Cardiac muscle cell (in vitro differentiated cells and primary cell): Measurements from ENCODE around the gene SNCAIP. TPM values are rescaled to one million over a fixed set of nuclear protein-coding genes. Genes with fewer than 3 reads are reported as not detected.

ENCODE experiments used
- DNase-seq, 2 donors: peaks; one replicate each; pipeline versions ENCODE4 v3.0.0 to v3.0.0-alpha.2; 2010 to 2017; ENCODE audit warnings: low read depth in 1 of 2, low spot score in 1 of 2
- H3K27ac ChIP-seq: fragments of 200-600 bp; sonication (generic); 2 replicates; pipeline ENCODE4 v1.5.1; 2016
- H3K27me3 ChIP-seq: fragments of 200-600 bp; sonication (generic); 2 replicates; pipeline ENCODE4 v1.6.0; 2016; ENCODE audit warnings: control low read depth
- H3K36me3 ChIP-seq: fragments of 200-600 bp; sonication (generic); 2 replicates; pipeline ENCODE4 v1.5.1; 2016; ENCODE audit warnings: control low read depth
- H3K4me1 ChIP-seq: fragments of 200-600 bp; sonication (generic); 2 replicates; pipeline ENCODE4 v1.8.1; 2017; ENCODE audit warnings: low read depth, mild to moderate bottlenecking, mixed run types
- H3K4me3 ChIP-seq: fragments of 200-600 bp; sonication (generic); 2 replicates; pipeline ENCODE4 v1.5.1; 2016; ENCODE audit warnings: mild to moderate bottlenecking
- H3K9me3 ChIP-seq: fragments of 200-600 bp; sonication (generic); 2 replicates; pipeline ENCODE4 v1.5.1; 2017; ENCODE audit warnings: low read depth, mild to moderate bottlenecking, control low read depth
- CTCF ChIP-seq: IDR thresholded peaks from 2 replicates; pipeline ENCODE4 v1.5.1; 2012; ENCODE audit warnings: low read depth, mild to moderate bottlenecking, low read length
- polyA plus RNA-seq: library from polyadenylated mRNA; unstranded; fragments of >200 nt; fragmentation: Nextera tagmentation; extraction: Ambion mirVana; gene quantifications from 2 replicates; pipeline ENCODE4 v1.2.1, GENCODE V29; 2016
- total RNA-seq: library from RNA; depleted of rRNA; stranded (reverse); fragments of >200 nt; gene quantifications from 2 replicates; pipeline ENCODE4 v1.2.3, GENCODE V29; 2016

The SNCAIP gene
- total and polyA plus RNA-seq, 2 experiments from 2014 or later, result 9.0 to 14.1 TPM

- H3K36me3 ChIP-seq, result no peaks in the 10 kb centered on the region
- H3K4me3 ChIP-seq, result no peak overlapping the region
- no peaks in the 10 kb centered on the region for H3K27me3 ChIP-seq
- no peaks in the 10 kb centered on the region for H3K9me3 ChIP-seq
- no peak for DNase-seq
- peaks cover 42% of the 10 kb centered on the region for H3K4me1 ChIP-seq
- H3K27ac ChIP-seq, result peak overlapping the region; percentile 13
- TF ChIP-seq CTCF, result no peak
Measured at GRCh38 chr5:122356855-122357254, 44.8 kb downstream of the SNCAIP start.

DNA sequence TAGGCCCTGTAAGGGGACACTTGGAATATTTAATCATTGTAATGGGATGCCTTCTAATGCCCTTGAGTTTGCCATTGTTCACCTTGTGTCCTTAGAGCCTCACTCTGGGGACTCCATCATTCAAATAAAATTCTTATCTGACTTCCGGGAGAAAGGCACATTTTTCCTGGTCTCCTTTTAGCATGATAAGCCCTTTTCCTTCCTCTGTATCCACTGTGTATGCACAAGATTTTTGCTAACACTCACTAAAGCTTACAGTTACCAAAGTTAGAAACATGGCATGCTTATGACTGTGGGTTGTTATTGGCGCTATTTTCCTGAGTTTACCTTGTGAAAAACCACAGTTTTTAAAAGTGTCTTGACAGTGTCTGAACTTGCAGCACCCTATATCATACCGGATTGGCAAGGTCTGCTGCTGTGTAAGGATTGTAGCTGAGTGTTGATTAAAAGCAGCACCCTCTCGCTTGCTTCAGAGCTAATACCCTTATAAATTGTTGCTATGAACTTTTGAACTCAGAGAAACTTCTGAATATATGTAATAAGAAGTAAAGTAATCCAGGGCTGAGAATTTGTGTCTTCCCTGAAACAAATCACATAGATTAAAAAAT is 46.4 kb downstream of the SNCAIP start:
- peak; percentile 12 to 37 for DNase-seq
- no peaks in the 10 kb centered on the region for H3K36me3 ChIP-seq
- no peaks in the 10 kb centered on the region for H3K9me3 ChIP-seq
- peak overlapping the region; percentile 18 for H3K27ac ChIP-seq
- peaks cover 46% of the 10 kb centered on the region for H3K4me1 ChIP-seq
- no peak for TF ChIP-seq CTCF
- no peaks in the 10 kb centered on the region for H3K27me3 ChIP-seq
- no peak overlapping the region for H3K4me3 ChIP-seq

GRCh38 chr5:122362361-122362760 is 50.3 kb downstream of the SNCAIP start:
- Histone ChIP-seq H3K4me3 (no peak overlapping the region), H3K27ac (peak overlapping the region; percentile 93), H3K9me3 (no peaks in the 10 kb centered on the region), H3K36me3 (no peaks in the 10 kb centered on the region), H3K27me3 (no peaks in the 10 kb centered on the region), H3K4me1 (peaks cover 34% of the 10 kb centered on the region)
- TF ChIP-seq CTCF, result no peak
- peak; percentile 73 to 85 for DNase-seq

DNA sequence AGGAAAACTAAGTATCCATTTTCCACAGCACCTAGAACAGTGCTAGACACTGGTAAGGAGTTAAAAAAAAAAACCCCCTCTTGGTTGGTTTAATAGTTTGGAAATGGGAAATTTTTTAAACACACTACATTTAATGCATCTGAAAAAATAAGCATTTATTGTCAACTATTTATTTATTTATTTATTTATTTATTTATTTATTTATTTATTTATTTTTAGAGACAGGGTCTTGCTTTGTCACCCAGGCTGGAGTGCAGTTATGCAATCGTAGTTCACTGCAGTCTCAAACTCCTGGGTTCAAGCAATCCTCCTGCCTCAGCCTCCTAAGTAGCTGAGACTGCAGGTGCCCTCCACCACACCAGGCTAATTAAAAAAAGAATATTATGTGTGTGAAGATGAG is 51.6 kb downstream of the SNCAIP start:
- H3K4me3 ChIP-seq, result no peak overlapping the region
- no peaks in the 10 kb centered on the region for H3K36me3 ChIP-seq
- H3K27me3 ChIP-seq, result no peaks in the 10 kb centered on the region
- H3K4me1 ChIP-seq, result peaks cover 30% of the 10 kb centered on the region
- no peak overlapping the region for H3K27ac ChIP-seq
- DNase-seq, result no peak
- no peaks in the 10 kb centered on the region for H3K9me3 ChIP-seq
- no peak for TF ChIP-seq CTCF

GRCh38 chr5:122366501-122366900 is 54.5 kb downstream of the SNCAIP start:
- Histone ChIP-seq H3K27me3 (no peaks in the 10 kb centered on the region), H3K27ac (no peak overlapping the region), H3K4me3 (no peak overlapping the region), H3K4me1 (peaks cover 15% of the 10 kb centered on the region), H3K36me3 (no peaks in the 10 kb centered on the region), H3K9me3 (no peaks in the 10 kb centered on the region)
- peak in 1 of 2 donors; percentile 75 for DNase-seq
- no peak for TF ChIP-seq CTCF
